COLO668 (cell line): ENCODE measurements around the gene ZHX3.
"Not testable (repeated sequence)": the region's sequence is repeated elsewhere in the genome, so short reads cannot be mapped to it uniquely, and the experiment has no call there.

Experiments
- DNase-seq: peaks from one replicate; lab custom pipeline; 2025; ENCODE audit not compliant: unreplicated experiment; lab: John Stamatoyannopoulos, UW

The ZHX3 gene

DNA sequence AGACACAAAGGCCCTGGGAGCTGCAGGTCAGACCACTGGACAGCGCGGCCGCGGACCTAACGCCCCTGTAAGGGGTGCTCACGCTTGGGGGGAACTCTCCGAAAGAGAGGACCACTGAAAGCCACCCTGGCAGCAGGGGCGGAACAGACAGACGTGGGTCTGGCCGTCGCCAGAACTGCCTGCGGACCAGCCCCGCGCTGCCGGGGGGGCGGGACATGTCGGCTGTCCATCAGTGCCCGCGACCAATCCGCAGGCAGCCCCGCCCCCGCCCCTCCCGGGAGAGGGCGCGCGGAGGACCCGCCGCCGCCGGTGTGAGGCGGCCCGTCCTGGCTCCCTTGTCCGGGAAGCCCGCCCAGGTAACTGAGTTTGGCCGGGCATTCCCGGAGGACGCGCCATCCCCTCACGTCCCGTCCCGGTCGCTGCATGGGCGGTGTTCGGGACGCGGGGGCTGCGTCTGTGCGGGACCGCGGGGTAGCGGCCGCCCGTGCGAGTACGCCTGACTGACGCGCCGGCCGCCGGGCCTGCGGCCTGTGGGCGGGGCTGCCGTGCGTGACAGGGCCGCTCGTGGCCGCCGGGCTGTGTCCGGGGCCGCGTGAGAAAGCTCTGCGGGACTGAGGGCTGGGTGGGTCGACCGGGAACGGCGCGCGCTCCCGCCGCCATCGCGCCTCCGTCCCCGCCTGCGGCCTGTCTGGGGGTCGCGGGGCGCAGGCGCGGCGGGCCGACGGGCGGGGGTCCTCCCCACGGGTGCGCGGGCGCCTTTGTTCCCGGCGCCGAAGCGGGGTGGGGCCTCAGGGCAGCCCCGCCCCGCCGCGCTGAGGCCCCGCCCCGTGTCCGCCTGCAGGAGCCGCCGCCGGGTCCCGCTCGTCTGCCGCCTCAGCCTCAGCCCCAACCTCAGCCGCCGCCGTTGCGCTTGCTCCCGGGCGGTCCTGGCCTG, 180.6 kb downstream of the ZHX3 start, which contains the start of gene PLCG1:
Gene PLCG1, plus strand, starts transcription at position 864 of the 934 bp plus-strand sequence. CDS start 99 bp downstream, outside the sequence.
- peak; percentile 92 for DNase-seq

DNA sequence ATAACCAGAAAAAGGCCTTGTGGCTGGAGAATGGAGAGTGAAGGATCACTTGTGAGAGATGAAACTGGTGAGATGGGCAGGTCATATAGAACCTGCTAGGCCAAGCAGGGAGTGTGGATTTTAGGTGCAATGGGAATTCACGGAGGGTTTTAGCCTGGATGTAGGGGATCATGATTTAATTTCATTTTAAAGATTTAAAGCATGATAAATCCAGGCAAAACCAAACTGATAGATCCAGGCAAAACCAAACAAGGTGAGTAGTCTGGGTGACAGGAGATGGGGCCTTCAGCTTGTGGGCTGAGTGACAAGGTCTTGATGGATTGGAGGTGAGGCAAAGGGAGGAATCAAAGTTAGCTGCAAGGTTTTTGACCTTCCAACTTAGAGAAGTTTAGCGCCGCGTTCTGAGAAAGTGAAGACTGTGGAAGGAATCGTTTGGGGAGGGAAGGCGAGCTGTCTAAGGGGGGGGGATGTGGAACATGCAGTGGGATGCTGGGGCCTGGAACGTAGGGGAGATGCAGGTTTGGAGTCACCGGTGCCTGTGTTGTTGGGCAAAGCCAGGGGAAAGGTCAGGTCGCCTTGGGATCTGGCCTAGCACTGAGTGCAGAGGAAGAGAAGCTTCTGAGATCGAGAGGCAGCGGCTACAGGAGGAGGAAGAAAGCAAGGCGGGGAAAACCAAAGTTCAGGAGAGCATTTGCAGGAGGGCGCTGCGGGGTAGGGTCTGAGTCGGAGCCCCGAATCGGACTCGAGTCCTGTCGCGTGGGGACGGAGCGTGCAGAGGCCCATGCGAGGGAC, 181.4 kb downstream of the ZHX3 start:
- no peak for DNase-seq

DNA sequence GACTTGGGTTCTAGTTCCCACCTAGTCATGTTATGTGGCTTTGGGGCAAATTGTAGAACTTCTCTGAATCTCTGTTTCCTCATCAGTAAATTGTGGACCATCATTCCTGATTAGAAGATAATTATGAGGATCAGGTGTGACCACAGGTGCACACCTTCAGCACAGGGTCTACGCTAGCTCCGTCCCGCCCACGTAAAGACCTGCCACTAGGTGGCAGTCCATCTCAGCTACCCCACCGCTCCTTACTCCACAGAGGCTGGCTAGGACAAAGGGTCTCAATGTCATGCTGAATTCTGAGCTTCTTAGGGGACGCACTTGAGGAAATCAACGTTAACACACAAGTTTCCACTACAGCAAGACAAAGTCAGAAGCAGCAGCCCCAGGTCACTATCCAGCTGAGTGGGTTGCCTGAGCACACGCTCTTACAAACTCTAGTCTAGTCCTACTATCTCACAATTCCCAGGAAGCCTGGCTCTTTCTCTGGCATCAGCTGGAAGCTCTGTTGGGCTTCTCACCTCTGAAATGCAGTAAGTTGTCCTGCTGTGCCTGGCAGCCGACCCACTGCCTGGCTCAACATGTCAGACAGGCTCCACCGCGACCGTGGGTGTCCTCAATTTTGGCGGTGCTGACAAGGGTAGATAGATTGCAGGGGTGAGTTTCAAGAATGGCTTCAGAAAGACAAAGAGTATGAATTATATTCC, 182.2 kb downstream of the ZHX3 start:
- DNase-seq, result peak; percentile 49

DNA sequence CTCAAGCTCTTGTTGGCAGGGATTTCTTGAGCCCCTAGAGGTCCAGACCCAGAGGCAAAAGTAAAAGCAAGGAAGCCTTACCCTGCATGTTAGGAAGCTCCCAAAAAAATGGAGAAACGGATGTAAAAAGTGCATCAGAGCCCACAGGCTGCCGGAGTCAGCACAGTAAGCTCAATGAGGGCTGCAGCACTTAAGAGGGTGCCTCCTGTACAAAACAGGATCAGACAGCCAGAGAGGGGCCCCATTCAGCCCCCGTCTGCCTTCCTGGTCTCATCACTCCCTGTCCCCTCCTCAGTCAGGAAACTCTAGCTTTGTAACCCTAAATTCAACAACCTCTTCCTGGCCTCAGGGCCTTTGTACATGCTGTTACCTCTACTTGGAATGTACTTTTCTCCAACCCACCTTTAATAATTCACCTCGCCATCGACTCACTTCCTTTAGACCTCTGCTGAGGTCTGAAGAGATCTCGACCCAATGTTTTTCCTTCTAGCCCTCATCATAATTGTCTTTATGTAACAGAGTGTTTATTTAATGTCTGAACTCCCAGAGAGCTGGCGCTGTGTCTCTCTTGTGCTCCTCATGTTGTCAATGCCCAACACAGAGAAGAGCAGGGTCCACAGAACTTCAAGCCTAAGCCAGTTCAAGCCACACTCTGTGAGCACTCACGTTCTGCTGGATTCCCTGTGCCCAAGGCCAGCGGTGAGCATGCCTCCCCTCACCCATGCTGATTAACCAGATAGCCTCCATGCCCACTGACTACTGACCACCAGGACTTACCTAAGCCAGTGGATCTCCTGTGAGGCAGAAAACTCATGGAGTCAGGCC, 183.0 kb downstream of the ZHX3 start:
- no peak for DNase-seq

DNA sequence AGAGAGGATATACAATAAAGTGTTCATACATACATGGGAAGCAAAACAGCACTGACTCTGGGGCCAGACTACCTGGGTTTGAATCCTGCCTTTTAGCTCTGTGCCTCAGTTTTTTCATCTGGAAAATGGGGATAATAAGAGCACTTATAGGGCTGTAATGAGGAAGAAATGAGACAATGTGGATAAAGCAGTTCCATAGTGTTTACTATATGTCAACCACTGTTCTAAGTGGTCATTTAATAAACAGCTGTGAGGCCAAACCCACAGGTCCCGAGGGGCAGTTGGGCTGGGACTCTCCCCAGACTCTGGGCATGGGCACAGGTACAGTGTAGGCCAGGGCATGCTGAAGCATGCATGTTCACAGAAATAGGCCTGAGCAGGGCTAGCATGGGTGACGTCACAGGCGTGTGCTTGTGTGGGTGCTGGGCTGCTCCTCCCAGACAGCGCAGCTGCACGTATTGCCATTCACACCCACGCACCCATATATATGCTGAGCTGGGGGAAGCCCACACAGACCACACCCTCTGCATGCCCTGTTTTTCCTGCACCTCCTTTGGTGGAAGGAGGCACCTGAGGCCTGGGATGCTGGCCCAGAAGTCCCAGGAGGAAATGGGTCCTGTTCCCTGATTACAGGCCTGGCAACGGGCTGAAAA, 183.7 kb downstream of the ZHX3 start:
- peak; percentile 45 for DNase-seq

DNA sequence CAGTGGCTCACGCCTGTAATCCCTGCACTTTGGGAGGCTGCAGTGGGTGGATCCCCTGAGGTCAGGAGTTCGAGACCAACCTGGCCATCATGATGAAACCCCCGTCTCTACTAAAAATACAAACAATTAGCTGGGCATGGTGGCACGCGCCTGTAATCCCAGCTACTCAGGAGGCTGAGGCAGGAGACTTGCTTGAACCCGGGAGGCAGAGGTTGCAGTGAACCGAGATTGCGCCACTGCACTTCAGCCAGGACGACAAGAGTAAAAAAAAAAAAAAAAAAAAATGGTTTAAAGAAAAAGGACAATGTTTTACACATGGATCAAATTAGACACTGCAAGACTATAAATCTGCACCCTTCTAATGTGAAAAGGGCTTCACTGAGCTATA, 185.1 kb downstream of the ZHX3 start:
- not testable (repeated sequence) for DNase-seq

DNA sequence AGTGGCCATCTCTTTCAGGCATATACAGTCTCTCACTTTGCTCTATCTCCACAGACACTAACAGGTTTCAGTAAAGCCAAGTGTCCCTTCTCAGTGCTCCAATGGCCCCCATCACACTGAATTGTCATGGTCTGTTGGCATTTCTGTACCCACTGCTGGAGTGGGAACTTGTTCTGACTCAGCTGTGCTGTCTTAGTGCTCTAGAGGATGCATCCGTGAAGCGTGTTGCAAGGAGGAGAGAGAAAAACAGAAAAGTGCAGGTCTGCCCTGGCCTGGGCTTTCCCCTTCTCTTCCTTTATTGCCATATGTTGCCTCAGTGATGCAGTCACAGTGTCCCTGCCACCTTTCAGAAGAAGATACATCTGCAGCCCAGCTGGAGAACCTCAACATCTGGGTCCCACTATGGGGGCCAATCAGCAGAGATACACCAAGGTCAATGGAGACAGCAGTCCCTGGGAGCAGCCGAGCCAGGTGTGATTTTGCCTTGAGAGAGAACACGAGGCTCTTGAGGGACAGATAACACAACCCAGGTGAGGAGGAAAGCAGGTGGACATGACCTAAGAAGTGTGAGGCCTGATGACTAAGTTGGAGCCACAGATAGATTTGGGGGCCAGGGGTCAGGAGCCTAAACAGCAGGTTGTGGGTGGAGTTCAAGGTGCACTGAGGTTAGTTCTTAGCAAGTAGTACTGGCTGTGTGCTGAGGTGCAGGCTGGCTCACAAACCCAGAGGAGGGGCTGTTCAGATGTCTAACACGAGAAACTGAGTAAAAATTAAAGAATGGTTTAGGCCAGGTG, 185.7 kb downstream of the ZHX3 start:
- no peak for DNase-seq
